Activated CD4-positive, CD25-positive, alpha-beta regulatory T cell (primary cell): ENCODE measurements around the gene NECTIN1.

Source experiments
- DNase-seq, 4 experiments: peaks; one replicate each; lab custom pipeline; 2025; lab: John Stamatoyannopoulos, UW

The NECTIN1 gene

DNA sequence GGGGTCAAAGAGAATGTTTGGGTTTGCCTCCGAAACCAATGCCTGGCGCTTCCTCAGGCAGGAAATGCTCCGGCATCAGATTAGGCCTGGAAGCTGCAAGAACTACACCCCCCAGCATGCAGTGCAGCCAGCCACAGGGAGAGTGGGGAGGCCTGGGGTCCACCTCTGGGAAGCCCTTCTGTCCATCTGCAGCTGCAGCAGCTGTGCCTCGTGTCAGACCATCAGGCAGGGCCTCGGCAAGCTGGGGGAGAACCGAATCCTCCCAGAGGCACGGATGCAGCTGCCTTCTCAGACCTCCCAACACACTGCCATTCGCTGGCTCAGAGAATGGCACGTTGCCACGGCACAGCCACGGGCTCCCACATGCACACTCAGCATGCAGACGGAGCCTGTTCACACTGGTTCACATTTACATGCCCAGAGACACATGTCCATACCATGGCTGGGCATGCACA is 57.4 kb downstream of the NECTIN1 start:
- DNase-seq: no peak

GRCh38 chr11:119671051-119671450 is 57.9 kb downstream of the NECTIN1 start:
- DNase-seq: no peak

DNA sequence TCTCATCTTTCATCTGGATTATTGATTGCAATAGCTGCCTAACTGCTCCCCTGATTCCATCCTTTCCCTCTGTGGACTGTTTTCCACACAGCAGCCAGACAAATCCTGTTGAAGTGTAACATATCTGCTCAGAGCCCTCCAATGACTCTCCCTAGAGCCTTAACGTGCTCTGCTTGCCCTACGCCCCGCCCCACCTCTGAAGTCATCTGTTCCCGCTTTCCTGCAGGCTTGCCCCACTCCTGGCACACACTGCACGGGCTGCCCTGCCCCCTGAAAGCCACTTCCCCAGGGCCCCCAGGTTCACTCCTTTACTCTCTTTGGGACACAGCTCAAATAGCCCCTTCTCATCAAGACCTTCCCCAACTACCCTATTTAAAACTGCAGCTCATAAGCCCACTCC is 59.5 kb downstream of the NECTIN1 start:
- DNase-seq: no peak

DNA sequence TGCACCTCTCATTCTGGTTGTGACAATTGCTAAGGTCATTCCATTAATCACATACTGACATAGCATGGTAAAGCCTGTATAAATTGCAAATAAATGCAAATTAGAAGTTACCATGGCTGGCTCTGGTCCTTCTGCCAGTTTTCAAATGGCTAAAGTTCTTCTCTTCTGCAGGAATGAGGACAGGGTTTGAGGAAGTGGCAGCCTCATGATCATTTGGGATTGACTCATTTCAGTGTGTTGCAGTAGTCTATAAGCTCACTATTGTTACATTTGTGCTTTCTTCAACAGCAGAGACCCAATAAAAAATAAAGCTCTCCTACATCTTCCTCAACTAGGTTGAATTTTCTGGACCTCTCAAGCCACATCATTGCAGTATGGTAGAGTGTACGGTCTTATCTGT is 60.3 kb downstream of the NECTIN1 start:
- no peak for DNase-seq

DNA sequence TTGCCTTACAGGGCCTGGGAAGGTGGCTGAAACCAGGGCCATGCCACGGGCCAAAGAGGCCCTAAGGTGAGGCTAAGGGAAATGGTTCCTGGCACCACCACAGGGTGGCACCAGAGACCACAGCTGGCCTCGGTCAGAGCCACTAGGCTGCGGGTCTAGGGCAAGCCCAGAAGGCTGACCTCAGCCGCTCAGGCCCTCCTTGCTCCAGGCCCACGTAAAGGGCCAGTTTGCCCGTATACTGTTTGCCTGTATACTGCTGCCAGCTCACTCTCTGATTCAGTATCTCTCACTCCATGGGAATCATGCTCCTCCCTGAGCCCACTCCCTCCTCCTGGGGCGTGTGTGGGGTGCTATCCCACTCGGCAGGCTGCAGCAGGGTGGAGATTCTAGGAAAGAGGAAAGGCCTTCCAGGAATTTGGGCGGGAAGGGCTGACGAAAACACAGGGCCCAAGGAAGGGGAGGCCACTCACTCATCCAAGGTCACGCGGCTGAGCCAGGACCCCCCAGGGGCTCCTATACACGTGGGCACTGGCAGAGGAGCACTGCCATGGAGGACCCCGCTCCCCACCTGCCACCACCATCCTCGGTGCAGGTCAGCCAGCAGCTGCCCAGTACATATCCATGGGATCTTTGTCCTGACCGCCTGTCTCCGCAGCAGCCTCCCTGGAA is 62.4 kb downstream of the NECTIN1 start:
- DNase-seq: peak in 3 of 4 experiments; percentile 5 to 12 (median 10)

- no peak for DNase-seq
Measured at GRCh38 chr11:119666061-119666460, 62.9 kb downstream of the NECTIN1 start.

DNA sequence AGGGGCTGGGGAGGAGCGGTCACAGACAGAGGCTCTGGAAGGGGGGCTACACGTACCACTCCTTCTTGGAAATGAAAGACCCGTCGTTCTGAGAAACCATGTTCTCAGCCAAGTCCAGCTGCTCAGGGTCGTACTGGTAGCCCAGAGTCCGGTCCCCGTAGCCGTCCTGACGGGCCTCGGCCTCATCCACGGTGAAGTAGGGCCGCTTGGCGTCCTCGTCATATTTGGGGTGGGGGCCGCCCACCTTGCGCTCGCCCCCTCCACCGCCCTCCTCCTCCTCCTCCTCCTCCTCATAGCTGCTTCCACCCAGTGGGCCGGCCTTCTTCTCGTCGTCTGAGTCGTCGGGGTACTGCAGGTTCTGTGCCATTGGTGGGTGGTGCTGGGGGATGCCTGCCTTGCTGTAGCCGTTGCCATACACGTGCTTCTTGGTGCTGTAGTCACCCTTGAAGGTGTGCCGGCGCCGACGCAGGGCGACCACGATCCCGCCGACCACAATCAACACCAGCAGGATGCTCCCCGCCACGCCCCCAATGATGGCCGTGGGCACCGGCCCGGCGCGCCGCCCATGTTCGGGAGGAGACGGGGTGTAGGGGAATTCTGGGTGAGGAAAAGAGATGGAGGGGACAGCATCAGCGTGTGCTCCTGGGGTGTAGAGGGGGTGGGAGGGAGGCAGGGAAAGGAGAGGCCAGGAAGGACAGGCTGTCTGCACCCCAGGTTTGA is 64.1 kb downstream of the NECTIN1 start:
- DNase-seq: no peak

DNA sequence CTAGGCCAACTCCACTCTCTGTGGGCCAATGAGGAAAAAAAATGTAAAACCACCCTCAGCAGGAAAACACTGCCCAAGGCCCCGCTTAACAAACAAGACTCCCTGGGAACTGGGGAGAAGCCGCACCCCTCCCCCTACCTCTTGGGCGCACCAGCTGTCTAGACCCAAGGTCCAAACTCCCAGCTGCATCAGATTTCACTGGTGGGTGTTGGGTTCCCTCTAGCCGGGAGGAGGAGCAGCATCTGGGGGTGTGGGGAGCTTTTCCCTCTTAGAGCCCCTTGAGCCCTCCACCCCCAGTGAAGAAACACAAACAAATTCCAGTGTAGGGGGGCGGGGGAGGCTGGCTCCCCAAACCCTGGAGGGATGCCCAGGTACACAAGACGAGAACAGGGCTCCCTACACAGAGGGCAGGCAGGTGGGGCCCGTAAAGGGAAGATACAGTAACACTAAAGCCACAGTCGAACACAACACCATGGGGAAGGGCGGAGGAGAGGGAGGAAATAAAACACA is 64.9 kb downstream of the NECTIN1 start:
- DNase-seq: no peak

DNA sequence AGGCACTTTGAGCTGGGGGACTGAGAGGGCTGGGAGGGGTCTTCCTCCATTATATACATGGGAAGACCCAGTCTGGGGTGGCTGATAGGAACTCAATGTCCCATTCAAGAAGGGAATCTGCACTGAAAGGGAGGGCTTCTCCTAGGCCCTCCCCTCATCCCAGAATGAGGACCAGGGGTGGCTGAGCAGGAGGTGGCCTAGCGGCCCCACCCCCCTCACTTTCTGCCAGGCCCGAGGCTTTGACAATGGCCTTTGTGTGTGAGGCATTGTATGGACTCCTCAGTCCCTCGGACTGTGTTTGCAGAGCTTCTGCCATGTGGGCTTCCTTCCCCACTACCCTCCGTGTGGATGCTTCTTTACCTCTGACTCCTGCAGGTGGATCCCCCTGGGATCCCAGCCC is 65.7 kb downstream of the NECTIN1 start:
- no peak for DNase-seq

- DNase-seq: no peak
Measured at GRCh38 chr11:119661226-119661625, 67.8 kb downstream of the NECTIN1 start.

DNA sequence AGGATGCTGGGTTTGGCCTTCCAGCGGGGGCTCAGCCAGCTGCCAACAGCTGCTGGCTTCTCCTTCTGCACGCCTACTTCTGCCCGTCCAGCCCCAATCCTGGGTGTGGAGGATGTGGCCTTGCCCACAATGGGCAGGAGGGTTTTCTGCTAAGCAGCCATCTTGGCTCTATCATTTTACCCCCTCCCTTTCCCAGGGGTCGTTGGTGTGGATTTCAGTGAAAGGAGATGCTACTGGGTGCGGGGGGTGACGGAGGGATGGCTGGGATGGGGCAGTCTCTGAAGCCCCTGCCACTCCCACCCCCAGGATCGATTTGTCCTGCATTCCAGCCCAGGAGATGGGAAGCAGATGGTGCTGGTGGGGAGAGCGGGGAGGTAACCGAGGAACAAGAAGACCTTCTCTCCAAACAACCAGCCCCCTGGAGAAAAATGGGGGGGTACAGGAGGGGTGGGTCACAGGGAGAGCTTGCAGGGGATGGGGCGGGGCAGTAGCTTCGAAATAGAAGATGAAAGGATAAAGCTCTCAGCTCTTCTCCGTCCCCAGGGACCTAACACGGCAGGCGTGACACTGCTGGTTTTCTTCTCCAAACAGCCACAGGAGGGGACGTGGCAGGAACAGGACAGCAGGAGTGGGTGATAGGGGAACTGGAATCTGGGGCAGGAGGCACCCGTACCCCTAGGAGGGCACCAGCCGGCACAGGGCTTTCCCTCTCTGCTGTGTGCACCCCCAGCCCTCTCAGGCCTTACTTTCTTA is 68.9 kb downstream of the NECTIN1 start:
- DNase-seq: no peak

DNA sequence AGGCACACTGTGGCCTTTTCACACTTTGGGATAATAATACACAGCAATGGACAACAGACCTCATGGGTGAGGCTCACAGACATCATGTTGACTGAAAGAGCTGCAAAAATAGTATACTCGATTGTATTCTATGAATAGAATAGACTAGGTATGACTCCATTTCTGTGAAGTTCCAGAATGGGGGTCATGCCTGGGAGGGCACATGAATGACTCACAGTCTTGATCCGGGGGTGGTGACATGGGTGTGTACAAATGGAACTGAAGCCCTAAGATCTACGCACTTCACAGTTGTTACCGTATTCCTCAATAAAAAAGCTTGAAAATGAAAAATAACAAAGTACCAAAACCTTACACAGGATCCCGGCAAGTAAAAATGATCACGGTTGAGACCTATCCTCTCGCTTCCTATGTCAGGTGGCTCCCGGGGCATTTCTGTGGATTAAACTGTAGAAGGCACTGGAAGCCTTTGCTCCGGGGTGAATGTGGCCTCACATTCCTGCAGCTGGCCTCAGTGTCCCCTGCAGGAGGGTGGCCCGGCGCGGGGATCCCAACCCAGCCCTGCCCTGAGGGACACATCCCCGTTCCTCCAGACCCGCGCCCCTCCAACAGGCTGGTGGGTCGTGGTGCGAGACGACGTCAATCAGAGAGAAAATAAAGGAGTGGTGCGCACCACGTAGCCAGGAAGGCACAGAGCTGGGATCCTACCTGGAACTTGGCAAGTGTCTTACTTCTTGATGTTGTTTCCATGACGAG is 75.9 kb downstream of the NECTIN1 start:
- DNase-seq: no peak

DNA sequence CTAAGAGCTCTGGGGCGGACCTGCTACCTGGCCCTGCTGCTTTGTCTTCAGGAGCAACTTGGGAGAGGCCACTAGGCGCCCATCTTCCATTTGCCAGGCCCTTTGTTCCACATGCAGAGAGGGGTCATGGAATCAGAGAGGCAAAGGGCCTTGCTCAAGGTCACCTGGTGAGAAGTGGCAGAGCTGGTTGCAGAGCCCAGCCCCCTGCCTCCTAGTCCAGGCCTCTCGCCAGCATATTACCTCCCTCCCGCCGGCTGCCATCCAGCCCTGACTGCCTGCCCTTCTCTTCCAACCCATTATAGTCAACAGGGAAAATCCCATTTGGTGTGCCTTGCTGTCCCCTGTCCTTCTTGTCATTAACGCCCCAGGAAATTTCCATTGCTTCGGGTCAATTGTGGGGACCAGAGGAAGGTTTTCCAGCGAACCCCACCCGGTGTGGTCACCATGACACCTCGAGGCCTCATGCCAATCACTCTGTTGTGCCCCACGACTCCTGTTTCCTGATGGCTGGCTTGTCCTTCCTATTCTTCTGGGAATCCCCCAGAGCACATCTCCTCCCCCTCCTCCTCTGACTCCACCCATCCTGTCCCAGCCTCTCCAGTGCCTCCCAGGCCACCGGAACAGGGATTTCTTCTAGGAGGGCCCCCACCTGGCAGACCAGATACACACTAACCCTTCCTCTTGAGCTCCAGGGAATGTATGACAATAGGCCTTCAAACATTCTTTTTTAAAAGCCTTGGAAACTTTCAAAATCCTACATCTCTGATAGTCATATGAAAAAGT is 77.0 kb downstream of the NECTIN1 start:
- no peak for DNase-seq

DNA sequence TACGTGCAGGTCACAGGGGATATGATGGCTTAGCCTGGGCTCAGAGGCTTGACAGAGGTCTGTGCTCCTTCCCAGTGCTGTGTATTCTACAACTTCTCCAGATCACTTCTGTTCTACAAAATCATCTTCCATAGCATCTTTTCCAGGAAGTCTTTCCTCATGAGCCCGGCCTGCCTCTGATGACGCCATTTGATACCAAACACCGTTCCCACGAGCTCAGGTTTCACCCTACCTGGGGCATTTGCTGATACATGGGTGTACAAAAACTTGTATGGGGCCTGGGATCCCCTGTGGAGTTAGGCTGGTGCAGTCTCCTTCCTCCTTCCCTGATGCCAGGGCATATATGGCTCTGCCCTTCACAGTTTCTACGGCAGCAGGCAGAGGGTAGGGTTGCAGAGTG is 78.7 kb downstream of the NECTIN1 start:
- no peak for DNase-seq

GRCh38 chr11:119647254-119647653 is 81.7 kb downstream of the NECTIN1 start:
- no peak for DNase-seq

DNA sequence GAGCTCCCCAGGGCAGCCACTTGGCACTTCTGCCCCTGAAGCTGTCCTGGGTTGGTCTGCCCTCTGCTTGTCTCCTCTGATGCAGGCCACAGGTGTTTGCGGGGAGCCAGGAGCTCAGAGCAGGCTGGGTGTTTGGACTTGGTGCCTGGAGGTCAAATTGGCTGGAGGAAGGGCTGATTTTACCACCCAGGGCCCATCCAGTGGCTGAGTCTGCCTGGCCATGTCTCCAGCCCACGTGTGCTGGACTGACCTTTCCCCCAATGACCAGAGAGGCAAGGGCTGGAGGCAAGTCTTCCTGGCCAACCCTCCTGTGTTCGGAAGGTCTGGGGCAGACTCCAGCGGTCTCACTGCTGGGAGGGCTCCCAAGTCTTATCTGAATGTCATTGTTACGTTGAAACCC is 84.0 kb downstream of the NECTIN1 start:
- DNase-seq: no peak

- no peak for DNase-seq
Measured at GRCh38 chr11:119644502-119644901, 84.5 kb downstream of the NECTIN1 start.

DNA sequence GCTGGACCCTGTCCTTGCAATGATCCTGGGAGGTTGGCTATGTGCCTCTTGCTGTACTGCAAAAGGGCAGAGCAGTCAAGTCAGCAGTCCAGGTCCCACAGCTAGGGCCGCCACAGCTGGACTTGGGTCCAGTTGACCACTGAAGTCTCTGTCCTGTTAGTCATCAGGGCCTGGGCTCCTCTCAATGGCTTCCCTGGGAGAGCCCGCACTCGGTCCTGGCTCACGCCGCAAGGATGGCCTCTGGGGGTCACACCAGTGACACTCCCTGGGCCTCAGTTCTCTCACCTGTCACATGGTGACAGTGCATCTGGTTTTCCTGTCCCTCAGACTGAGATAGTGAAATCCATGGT is 85.1 kb downstream of the NECTIN1 start:
- DNase-seq: no peak

DNA sequence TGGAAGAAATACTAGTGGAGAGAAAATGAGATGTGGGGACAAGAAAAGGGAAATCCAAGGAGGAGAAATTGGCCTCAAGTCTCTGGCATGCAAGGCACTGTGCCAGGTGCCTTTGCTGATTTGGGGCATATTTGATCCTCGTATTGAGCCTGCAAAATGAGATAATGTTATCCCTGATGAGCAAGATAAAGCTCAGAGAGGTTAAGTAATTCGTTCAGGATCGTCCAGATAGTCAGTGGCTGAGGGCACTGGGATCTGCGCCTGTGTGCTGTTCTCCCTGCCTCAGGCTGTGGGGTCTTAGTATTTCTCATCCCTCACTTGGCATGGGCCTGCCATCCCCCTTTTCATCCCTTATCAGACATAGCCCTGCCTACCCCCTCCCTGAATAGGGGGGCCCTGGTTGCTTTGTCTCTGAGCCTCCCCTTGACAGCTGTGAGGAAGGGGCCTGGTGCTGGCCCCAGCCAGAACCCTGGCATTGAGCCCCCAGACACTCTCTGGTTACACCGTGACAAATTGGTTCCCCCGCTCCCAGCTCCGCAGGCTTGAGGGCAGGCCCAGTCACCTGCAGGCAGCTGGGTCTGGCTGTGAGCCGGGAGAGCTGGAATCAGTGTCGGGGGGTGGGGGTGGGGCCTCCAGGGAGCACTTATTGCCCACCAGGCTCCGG is 85.7 kb downstream of the NECTIN1 start:
- no peak for DNase-seq

GRCh38 chr11:119641983-119642745 is 86.8 kb downstream of the NECTIN1 start:
- no peak for DNase-seq
